PC-9 (cell line): ENCODE results near the gene NF2. TPM values are rescaled to one million over a fixed set of nuclear protein-coding genes. Genes with fewer than 3 reads are reported as not detected.

ENCODE experiments used
- BruUV-seq: library from RNA; stranded (reverse); fragments of 400-500 nt; replicated peaks from 2 replicates; lab custom pipeline; 2021; lab: Mats Ljungman, UMichigan
- CTCF ChIA-PET: fragments of 300-600 bp; sonication (Branson Sonifier 250); formaldehyde crosslinking; loops from one replicate; lab custom pipeline; 2022; ENCODE audit warnings: antibody characterized with exemption; lab: Charles Lee
- POLR2A ChIA-PET: fragments of 300-600 bp; sonication (Branson Sonifier 250); formaldehyde crosslinking; loops from one replicate; lab custom pipeline; 2022; ENCODE audit warnings: antibody characterized with exemption; ENCODE audit not compliant: unreplicated experiment; lab: Charles Lee
- DNase-seq, 2 experiments: peaks; one replicate each; pipeline versions ENCODE4 v3.0.0 to v3.0.0-alpha.2; 2015 to 2022; ENCODE audit warnings: mixed read lengths in 1 of 2
- H2AFZ ChIP-seq: fragments of 200-600 bp; sonication (generic); 2 replicates; pipeline ENCODE4 v1.8.1; 2017; ENCODE audit warnings: antibody characterized with exemption
- H3F3A ChIP-seq: fragments of 200-600 bp; sonication (generic); 2 replicates; pipeline ENCODE4 v1.8.1; 2017; ENCODE audit warnings: antibody characterized with exemption, mild to moderate bottlenecking, low read depth; ENCODE audit not compliant: insufficient read depth
- H3K27ac ChIP-seq: fragments of 200-600 bp; sonication (generic); 2 replicates; pipeline ENCODE4 v1.6.1; 2016; ENCODE audit warnings: mixed run types
- H3K27me3 ChIP-seq: fragments of 200-600 bp; sonication (generic); 2 replicates; pipeline ENCODE4 v1.6.1; 2016; ENCODE audit warnings: low read depth, mixed run types; ENCODE audit not compliant: insufficient read depth
- H3K36me3 ChIP-seq: fragments of 200-600 bp; sonication (generic); 2 replicates; pipeline ENCODE4 v1.6.1; 2016; ENCODE audit warnings: low read depth, mixed run types
- H3K4me1 ChIP-seq: fragments of 200-600 bp; sonication (generic); replicated peaks from 2 replicates; pipeline ENCODE4 v1.6.1; 2016; ENCODE audit warnings: mixed run types; ENCODE audit not compliant: insufficient read depth
- H3K4me2 ChIP-seq: fragments of 200-600 bp; sonication (generic); 2 replicates; pipeline ENCODE4 v1.6.1; 2017; ENCODE audit warnings: mixed run types
- H3K4me3 ChIP-seq: fragments of 200-600 bp; sonication (generic); 2 replicates; pipeline ENCODE4 v1.6.1; 2016; ENCODE audit warnings: mixed run types
- H3K79me2 ChIP-seq: fragments of 200-600 bp; sonication (generic); 2 replicates; pipeline ENCODE4 v1.6.1; 2017; ENCODE audit warnings: low read depth, mixed run types
- H3K9me2 ChIP-seq: fragments of 200-600 bp; sonication (generic); 2 replicates; pipeline ENCODE4 v1.8.1; 2017; ENCODE audit warnings: mild to moderate bottlenecking; ENCODE audit not compliant: insufficient read depth
- H3K9me3 ChIP-seq: fragments of 200-600 bp; sonication (generic); 2 replicates; pipeline ENCODE4 v1.8.1; 2016; ENCODE audit warnings: low read depth; ENCODE audit not compliant: insufficient read depth
- H4K20me1 ChIP-seq: fragments of 200-600 bp; sonication (generic); 2 replicates; pipeline ENCODE4 v1.8.1; 2017; ENCODE audit not compliant: insufficient read depth
- EZH2 ChIP-seq: fragments of 200-600 bp; sonication (generic); IDR thresholded peaks from 2 replicates; pipeline ENCODE4 v1.8.0; 2017; ENCODE audit warnings: antibody characterized with exemption, low read depth
- intact Hi-C: fragments of 100-400 bp; cut with micrococcal nuclease; formaldehyde crosslinking; loops from one replicate; pipeline ENCODE4 v1.10.0; 2022; ENCODE audit not compliant: unreplicated experiment
- total RNA-seq: library from RNA; stranded (reverse); gene quantifications from 2 replicates; pipeline ENCODE4 v1.2.3, GENCODE V29; 2021
- TF ChIP-seq, protein P1 (sequence below): fragments of 200-600 bp; sonication (generic); conservative IDR thresholded peaks from 2 replicates; pipeline ENCODE4 v1.6.1; 2017; ENCODE audit warnings: mixed run types, antibody characterized with exemption, mild to moderate bottlenecking, moderate library complexity

Gene NF2
- total RNA-seq, 1 experiment from 2014 or later, result 73.2 TPM

GRCh38 chr22:29629903-29630516 is 26.6 kb downstream of the NF2 start:
- no peak for TF ChIP-seq EZH2
- TF ChIP-seq, protein P1, sequence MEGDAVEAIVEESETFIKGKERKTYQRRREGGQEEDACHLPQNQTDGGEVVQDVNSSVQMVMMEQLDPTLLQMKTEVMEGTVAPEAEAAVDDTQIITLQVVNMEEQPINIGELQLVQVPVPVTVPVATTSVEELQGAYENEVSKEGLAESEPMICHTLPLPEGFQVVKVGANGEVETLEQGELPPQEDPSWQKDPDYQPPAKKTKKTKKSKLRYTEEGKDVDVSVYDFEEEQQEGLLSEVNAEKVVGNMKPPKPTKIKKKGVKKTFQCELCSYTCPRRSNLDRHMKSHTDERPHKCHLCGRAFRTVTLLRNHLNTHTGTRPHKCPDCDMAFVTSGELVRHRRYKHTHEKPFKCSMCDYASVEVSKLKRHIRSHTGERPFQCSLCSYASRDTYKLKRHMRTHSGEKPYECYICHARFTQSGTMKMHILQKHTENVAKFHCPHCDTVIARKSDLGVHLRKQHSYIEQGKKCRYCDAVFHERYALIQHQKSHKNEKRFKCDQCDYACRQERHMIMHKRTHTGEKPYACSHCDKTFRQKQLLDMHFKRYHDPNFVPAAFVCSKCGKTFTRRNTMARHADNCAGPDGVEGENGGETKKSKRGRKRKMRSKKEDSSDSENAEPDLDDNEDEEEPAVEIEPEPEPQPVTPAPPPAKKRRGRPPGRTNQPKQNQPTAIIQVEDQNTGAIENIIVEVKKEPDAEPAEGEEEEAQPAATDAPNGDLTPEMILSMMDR, result no peak
- no peaks in the 10 kb centered on the region for H4K20me1 ChIP-seq
- BruUV-seq, result no TSS peak
- CTCF ChIA-PET, result no interaction called here
- POLR2A ChIA-PET, result no interaction called here
- no peak for DNase-seq
- H3K79me2 ChIP-seq, result peaks cover 95% of the 10 kb centered on the region
- peaks cover 25% of the 10 kb centered on the region; the same call in 1 of the 2 replicates for H3F3A ChIP-seq
- no peak overlapping the region for H3K27ac ChIP-seq
- no peak overlapping the region for H3K4me2 ChIP-seq
- intact Hi-C loops, result loop anchor here (10.0 kb wide), 1 partner anchor 135 kb away; the partner anchor contains the start of genes UQCR10 and ZMAT5
- no peaks in the 10 kb centered on the region for H3K27me3 ChIP-seq
- H3K4me3 ChIP-seq, result no peak overlapping the region
- H3K36me3 ChIP-seq, result no peaks in the 10 kb centered on the region
- no peaks in the 10 kb centered on the region for H3K9me3 ChIP-seq
- peaks cover 33% of the 10 kb centered on the region for H3K4me1 ChIP-seq
- no peaks in the 10 kb centered on the region for H3K9me2 ChIP-seq
- no peak overlapping the region for H2AFZ ChIP-seq

DNA sequence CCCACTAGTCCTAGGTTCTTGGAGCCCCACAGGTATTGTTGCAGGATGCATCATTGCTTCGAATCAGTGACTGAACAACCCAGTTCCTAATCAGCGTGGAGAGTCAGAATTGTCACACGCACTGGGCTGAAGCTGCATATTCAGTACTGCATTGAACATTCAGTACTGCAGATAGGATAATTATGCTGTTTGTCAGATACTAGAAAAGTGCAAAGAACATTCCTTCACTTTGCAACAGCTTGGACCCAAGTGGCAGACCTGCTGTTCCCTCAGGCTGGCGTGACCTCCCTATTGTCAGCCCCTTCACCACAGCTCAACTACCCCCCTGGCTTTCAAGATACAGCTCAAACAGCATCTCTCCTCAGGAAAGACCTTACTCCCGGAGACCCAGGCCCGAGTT is 27.6 kb downstream of the NF2 start:
- no peak for DNase-seq
- Histone ChIP-seq H3K27ac (no peak overlapping the region), H3K79me2 (peaks cover 85% of the 10 kb centered on the region), H2AFZ (no peak overlapping the region), H3K4me1 (peaks cover 23% of the 10 kb centered on the region), H3K27me3 (no peaks in the 10 kb centered on the region), H3K9me2 (no peaks in the 10 kb centered on the region), H3F3A (peaks cover 28% of the 10 kb centered on the region; the same call in 1 of the 2 replicates), H3K4me3 (no peak overlapping the region), H4K20me1 (no peaks in the 10 kb centered on the region), H3K9me3 (no peaks in the 10 kb centered on the region), H3K4me2 (no peak overlapping the region), H3K36me3 (no peaks in the 10 kb centered on the region)
- TF ChIP-seq, protein P1, result no peak
- TF ChIP-seq EZH2, result no peak
- CTCF ChIA-PET, result no interaction called here
- intact Hi-C loops, result no loop called here
- BruUV-seq, result no TSS peak
- POLR2A ChIA-PET, result no interaction called here

DNA sequence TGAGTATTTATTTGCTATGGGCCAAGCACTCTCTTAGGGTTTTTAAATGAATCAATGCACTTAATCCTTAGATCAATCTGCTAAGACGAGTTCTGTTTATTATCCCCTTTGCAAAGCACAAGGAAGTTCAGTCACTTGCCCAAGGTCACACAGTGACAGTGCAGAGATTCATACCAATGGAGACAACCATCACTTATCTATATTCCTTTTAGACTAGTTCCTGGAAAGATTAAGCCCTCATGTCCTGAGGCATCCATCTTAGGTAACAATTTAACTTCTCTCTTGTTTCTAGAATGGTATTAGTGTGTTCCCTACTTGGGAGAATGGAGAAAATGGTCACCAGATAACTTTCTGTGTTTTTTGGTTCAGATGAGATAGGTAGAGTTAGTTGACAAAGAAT is 28.3 kb downstream of the NF2 start:
- Histone ChIP-seq H4K20me1 (0 out of 2 replicates have a peak, but pooled peaks cover 3% of the 10 kb centered on the region), H3K4me3 (no peak overlapping the region), H3K27ac (no peak overlapping the region), H3K9me3 (no peaks in the 10 kb centered on the region), H3K27me3 (no peaks in the 10 kb centered on the region), H3K9me2 (no peaks in the 10 kb centered on the region), H3F3A (peaks cover 23% of the 10 kb centered on the region; the same call in 1 of the 2 replicates), H3K79me2 (peaks cover 86% of the 10 kb centered on the region), H3K36me3 (no peaks in the 10 kb centered on the region), H3K4me2 (no peak overlapping the region), H2AFZ (no peak overlapping the region), H3K4me1 (peaks cover 16% of the 10 kb centered on the region)
- intact Hi-C loops, result no loop called here
- DNase-seq, result no peak
- TF ChIP-seq, protein P1, result no peak
- TF ChIP-seq EZH2, result no peak
- ChIA-PET POLR2A (no interaction called here), CTCF (no interaction called here)
- BruUV-seq, result no TSS peak
